Lower lobe of right lung (tissue), 2 donors: Measurements from ENCODE around the gene FAM228B. TPM values are rescaled to one million over a fixed set of nuclear protein-coding genes. Genes with fewer than 3 reads are reported as not detected.

ENCODE experiments used
- ATAC-seq, 2 donors: fragments of 200-7000 bp; cut with Tn5 transposase; one replicate each; pipeline ENCODE4 v1.9.1; 2020 to 2022; ENCODE audit warnings: mild to moderate bottlenecking in 2 of 2, moderate library complexity in 2 of 2
- DNase-seq: peaks from one replicate; pipeline ENCODE4 v3.0.0-alpha.2; 2020
- H3K27ac ChIP-seq: fragments of 200-600 bp; one replicate; pipeline ENCODE4 v1.8.0; 2022
- H3K27me3 ChIP-seq: fragments of 200-600 bp; one replicate; pipeline ENCODE4 v1.8.0; 2022; ENCODE audit warnings: low read depth
- H3K36me3 ChIP-seq: fragments of 200-600 bp; one replicate; pipeline ENCODE4 v1.8.0; 2022; ENCODE audit warnings: mild to moderate bottlenecking
- H3K4me1 ChIP-seq: fragments of 200-600 bp; one replicate; pipeline ENCODE4 v1.8.0; 2022
- H3K4me3 ChIP-seq: fragments of 200-600 bp; one replicate; pipeline ENCODE4 v1.8.0; 2022; ENCODE audit warnings: mild to moderate bottlenecking
- H3K9me3 ChIP-seq: fragments of 200-600 bp; one replicate; pipeline ENCODE4 v1.8.0; 2022
- intact Hi-C: fragments of 100-400 bp; cut with DNase I; formaldehyde crosslinking; loops from one replicate; pipeline ENCODE4 v1.11.0; 2022
- total RNA-seq: library from RNA; stranded (reverse); fragmentation: NEBNext Ultra II Directional; extraction: Animal tissue kit (Norgen Biotek cat#: 25700); gene quantifications from one replicate; pipeline ENCODE4 v1.2.1, GENCODE V29; 2021
- TF ChIP-seq, protein P1 (sequence below): fragments of 200-600 bp; IDR thresholded peaks from one replicate; pipeline ENCODE4 v1.8.0; 2022; ENCODE audit warnings: antibody characterized with exemption, mild to moderate bottlenecking
- donor health status: DM: no; HTN: yes; CAD: no; lungs with severe emphysema.

The FAM228B gene
- total RNA-seq, 1 donor from 2014 or later, result 25.4 TPM

DNA sequence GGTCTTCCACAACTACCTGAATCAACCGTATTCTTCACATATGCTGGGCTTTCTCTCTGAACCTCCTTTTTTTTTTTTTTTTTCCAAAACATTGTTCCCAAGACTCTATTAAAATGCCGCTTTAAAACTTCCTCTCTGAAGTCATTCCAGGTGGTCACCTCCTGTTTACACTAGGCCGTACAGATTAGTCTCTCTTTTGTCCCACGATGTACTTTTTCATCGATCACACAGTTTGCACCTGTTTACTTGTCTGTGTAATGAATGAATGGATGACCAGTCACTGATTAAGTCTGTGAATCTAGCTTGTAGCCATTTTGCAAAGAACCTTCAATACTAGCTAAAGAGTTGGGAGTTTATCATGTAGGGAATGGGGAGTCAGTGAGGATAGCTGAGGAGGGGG, 34.9 kb downstream of the FAM228B start:
- intact Hi-C loops, result no loop called here
- DNase-seq (no peak), ATAC-seq (no peak)
- H3K4me3 ChIP-seq, result no peak overlapping the region
- TF ChIP-seq, protein P1, sequence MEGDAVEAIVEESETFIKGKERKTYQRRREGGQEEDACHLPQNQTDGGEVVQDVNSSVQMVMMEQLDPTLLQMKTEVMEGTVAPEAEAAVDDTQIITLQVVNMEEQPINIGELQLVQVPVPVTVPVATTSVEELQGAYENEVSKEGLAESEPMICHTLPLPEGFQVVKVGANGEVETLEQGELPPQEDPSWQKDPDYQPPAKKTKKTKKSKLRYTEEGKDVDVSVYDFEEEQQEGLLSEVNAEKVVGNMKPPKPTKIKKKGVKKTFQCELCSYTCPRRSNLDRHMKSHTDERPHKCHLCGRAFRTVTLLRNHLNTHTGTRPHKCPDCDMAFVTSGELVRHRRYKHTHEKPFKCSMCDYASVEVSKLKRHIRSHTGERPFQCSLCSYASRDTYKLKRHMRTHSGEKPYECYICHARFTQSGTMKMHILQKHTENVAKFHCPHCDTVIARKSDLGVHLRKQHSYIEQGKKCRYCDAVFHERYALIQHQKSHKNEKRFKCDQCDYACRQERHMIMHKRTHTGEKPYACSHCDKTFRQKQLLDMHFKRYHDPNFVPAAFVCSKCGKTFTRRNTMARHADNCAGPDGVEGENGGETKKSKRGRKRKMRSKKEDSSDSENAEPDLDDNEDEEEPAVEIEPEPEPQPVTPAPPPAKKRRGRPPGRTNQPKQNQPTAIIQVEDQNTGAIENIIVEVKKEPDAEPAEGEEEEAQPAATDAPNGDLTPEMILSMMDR, result no peak
- no peak overlapping the region for H3K27ac ChIP-seq
- H3K27me3 ChIP-seq, result no peaks in the 10 kb centered on the region
- H3K4me1 ChIP-seq, result no peaks in the 10 kb centered on the region
- H3K36me3 ChIP-seq, result peaks cover 13% of the 10 kb centered on the region
- no peaks in the 10 kb centered on the region for H3K9me3 ChIP-seq

DNA sequence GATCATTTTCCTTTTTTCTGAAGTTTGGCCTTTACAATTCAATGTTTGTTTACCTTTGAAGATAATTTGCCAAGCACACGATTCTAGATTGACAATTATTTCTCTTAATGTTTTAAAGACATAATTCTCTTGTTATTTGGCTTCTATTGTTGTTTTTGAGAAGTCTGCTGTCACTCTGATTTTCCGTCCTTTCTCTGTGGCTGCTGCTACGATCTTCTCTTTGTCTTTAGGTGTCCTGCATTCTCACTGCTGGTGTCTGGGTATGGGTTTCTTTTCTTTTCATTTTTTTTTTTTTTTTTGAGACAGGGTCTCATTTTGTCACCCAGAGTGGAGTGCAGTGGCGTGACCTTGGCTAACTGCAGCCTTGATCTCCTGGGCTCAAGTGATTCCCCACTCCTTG, 36.4 kb downstream of the FAM228B start:
- no peaks in the 10 kb centered on the region for H3K4me1 ChIP-seq
- H3K4me3 ChIP-seq, result no peak overlapping the region
- ATAC-seq, result no peak
- intact Hi-C loops, result no loop called here
- no peaks in the 10 kb centered on the region for H3K9me3 ChIP-seq
- H3K36me3 ChIP-seq, result peaks cover 7% of the 10 kb centered on the region
- no peak for DNase-seq
- no peak overlapping the region for H3K27ac ChIP-seq
- TF ChIP-seq, protein P1, result no peak
- no peaks in the 10 kb centered on the region for H3K27me3 ChIP-seq

DNA sequence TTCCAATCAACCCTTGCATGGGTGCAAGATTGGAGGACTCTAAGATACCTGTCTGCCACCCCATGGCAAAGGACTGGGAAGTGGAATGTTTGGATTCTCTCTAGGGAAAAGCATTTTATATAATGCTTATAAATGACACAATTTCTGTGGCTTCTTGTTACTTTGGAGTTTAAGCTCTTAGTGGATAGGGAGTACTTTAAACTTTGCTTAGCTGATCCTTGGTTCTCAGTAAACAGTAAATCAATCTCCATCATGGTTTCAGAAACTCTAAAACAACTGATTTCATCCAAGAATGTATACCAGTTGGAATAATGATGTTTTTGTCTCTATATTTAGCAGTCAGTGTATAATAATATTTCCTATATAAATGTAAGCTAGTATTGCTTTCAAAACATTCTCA, 37.5 kb downstream of the FAM228B start:
- intact Hi-C loops, result no loop called here
- TF ChIP-seq, protein P1, result no peak
- peaks cover 7% of the 10 kb centered on the region for H3K36me3 ChIP-seq
- no peaks in the 10 kb centered on the region for H3K4me1 ChIP-seq
- no peak for DNase-seq
- no peak overlapping the region for H3K4me3 ChIP-seq
- H3K9me3 ChIP-seq, result no peaks in the 10 kb centered on the region
- H3K27ac ChIP-seq, result no peak overlapping the region
- ATAC-seq, result no peak
- H3K27me3 ChIP-seq, result no peaks in the 10 kb centered on the region

DNA sequence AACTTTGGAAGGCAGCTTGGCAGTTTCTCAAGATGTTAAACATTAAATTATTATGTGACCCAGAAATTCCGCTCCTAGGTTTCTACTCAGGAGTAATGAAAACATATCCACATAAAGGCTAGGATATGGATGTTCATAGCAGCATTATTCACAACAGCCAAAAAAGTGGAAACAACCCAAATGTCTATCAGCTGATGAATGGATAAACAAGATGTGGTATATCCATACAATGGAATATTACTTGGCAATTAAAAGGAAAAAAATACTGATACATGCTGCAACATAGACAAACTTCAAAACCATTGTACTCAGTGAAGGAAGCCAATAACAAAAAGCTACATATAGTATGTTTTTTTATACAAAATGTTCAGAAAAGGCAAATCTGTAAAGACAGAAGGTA, 39.2 kb downstream of the FAM228B start:
- DNase-seq (no peak), ATAC-seq (no peak)
- Histone ChIP-seq H3K36me3 (peaks cover 7% of the 10 kb centered on the region), H3K27ac (no peak overlapping the region), H3K4me1 (no peaks in the 10 kb centered on the region), H3K4me3 (no peak overlapping the region), H3K27me3 (no peaks in the 10 kb centered on the region), H3K9me3 (no peaks in the 10 kb centered on the region)
- TF ChIP-seq, protein P1, result no peak
- intact Hi-C loops, result no loop called here

DNA sequence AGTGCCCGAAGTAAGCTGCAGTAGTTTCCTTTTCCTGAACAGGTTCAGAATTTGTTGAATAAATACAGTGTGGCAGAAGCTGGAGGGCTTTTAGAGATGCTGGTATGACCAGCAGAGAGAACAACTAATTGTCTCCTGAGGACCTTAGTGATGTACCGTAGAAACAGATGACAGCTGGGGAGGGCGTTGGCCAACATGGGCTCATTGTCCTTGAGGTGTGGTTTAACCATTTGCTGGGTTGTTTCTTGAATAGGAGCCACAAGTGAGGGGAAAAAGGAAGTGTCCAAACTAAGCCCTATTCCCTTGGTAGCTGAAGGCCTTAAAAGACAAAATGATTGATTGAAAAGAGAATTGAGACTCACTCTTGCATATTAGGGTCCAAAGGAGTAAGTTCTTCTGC, 39.9 kb downstream of the FAM228B start:
- Histone ChIP-seq H3K9me3 (no peaks in the 10 kb centered on the region), H3K4me1 (no peaks in the 10 kb centered on the region), H3K27ac (no peak overlapping the region), H3K36me3 (peaks cover 7% of the 10 kb centered on the region), H3K27me3 (no peaks in the 10 kb centered on the region), H3K4me3 (no peak overlapping the region)
- no peak for DNase-seq
- TF ChIP-seq, protein P1, result no peak
- ATAC-seq, result no peak
- intact Hi-C loops, result no loop called here

DNA sequence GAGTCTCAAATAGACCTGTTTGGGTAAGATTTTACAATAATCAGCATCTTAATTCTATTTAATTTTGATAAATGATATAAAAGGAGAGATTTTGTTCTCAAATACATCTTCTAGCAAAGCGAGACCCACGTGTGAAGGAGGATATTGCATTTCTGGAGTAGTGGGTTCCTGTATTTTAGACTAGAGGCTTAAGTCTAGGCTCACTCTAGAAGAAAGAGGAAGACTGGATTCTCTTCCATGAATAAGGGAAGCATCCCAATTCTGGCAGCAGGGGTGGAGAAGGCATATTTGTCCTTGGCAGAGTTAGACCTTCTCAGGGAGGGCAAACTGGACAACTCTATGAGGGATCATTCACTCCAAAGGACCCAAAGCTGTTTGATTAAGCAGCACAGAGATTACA, 40.3 kb downstream of the FAM228B start:
- intact Hi-C loops, result no loop called here
- ATAC-seq, result no peak
- H3K27ac ChIP-seq, result no peak overlapping the region
- H3K4me1 ChIP-seq, result no peaks in the 10 kb centered on the region
- DNase-seq, result no peak
- H3K4me3 ChIP-seq, result no peak overlapping the region
- H3K27me3 ChIP-seq, result no peaks in the 10 kb centered on the region
- peaks cover 7% of the 10 kb centered on the region for H3K36me3 ChIP-seq
- H3K9me3 ChIP-seq, result no peaks in the 10 kb centered on the region
- TF ChIP-seq, protein P1, result no peak
